Testis (tissue), 3 donors: ENCODE data around the gene CARMIL1. TPM values are rescaled to one million over a fixed set of nuclear protein-coding genes. Genes with fewer than 3 reads are reported as not detected.

Experiments
- DNase-seq: peaks from one replicate; pipeline ENCODE4 v3.0.0-alpha.2; 2019
- H3K27ac ChIP-seq, 2 donors: fragments of 200-600 bp; sonication (generic); one replicate each; pipeline ENCODE4 v1.5.1; 2019
- H3K27me3 ChIP-seq: fragments of 200-600 bp; sonication (generic); one replicate; pipeline ENCODE4 v1.5.1; 2019
- H3K36me3 ChIP-seq: fragments of 200-600 bp; sonication (generic); one replicate; pipeline ENCODE4 v1.5.1; 2017; ENCODE audit warnings: low read depth; ENCODE audit errors: missing control alignments
- H3K4me1 ChIP-seq: fragments of 200-600 bp; sonication (generic); one replicate; pipeline ENCODE4 v1.5.1; 2019
- H3K4me3 ChIP-seq, 2 donors: fragments of 200-600 bp; sonication (generic); one replicate each; pipeline ENCODE4 v1.5.1; 2017 to 2019
- H3K9me3 ChIP-seq: fragments of 200-600 bp; sonication (generic); one replicate; pipeline ENCODE4 v1.5.1; 2017
- POLR2A ChIP-seq: fragments of 450-650 bp; IDR thresholded peaks from one replicate; pipeline ENCODE4 v1.6.1; 2017; ENCODE audit warnings: antibody characterized with exemption, mild to moderate bottlenecking, moderate library complexity
- WGBS, 2 donors: methylation state at CpG; one replicate each; pipeline ENCODE4 v1.1.5; 2018; 5-methylcytosine and 5-hydroxymethylcytosine counted together
- intact Hi-C: fragments of 100-400 bp; cut with DNase I; formaldehyde crosslinking; loops from one replicate; pipeline ENCODE4 v1.15.1; 2023; ENCODE audit warnings: low total_unique reads
- polyA plus RNA-seq: library from polyadenylated mRNA; stranded (reverse); fragments of 350-450 nt; fragmentation: Illumina TruSeq; extraction: RNeasy Lipid Tissue Mini Kit (QIAGEN cat#74804); gene quantifications from one replicate; pipeline ENCODE4 v1.2.3, GENCODE V29; 2014; ENCODE audit warnings: low read depth, low replicate concordance; ENCODE audit not compliant: insufficient read depth
- total RNA-seq, 2 donors: library from RNA; depleted of rRNA; stranded (reverse); fragments of >200 nt; gene quantifications; one replicate each; pipeline ENCODE4 v1.2.3, GENCODE V29; 2016
- TF ChIP-seq, protein P1 (sequence below), 3 experiments: fragments of 450-650 bp in 2 of 3; fragments of 200-600 bp in 1 of 3; sonication (generic) in 1 of 3; IDR thresholded peaks; one replicate each; pipeline ENCODE4 v1.5.1; 2016 to 2019; ENCODE audit warnings: antibody characterized with exemption in 3 of 3, mild to moderate bottlenecking in 2 of 3, moderate library complexity in 1 of 3

Gene CARMIL1
- total and polyA plus RNA-seq, 3 donors from 2014 or later = 39.4 to 120 (median 108) TPM

DNA sequence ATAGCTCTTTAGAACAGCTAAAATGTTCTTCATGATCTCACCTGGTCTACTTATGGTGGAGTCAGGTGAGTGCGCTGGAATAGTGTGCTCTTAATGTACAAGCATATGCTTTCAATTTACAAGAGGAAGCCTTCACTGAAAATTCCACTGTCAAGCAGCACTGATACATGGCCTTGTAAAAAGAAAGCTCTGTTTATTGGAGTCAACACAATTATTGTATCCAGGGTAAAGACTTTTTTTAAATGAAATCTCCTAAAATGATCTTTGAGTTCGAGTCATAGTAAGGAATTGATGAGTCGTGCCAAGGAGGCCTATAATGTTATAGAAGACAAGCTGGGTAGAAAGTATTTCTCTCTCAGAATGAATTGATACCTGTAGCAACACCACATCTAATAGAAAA lies 41.6 kb upstream of the CARMIL1 start:
- DNase-seq = no peak
- 82% methylated on average over 3 of the region's 3 CpGs for WGBS, 2 donors
- no peaks in the 10 kb centered on the region for H3K9me3 ChIP-seq
- TF ChIP-seq, protein P1, sequence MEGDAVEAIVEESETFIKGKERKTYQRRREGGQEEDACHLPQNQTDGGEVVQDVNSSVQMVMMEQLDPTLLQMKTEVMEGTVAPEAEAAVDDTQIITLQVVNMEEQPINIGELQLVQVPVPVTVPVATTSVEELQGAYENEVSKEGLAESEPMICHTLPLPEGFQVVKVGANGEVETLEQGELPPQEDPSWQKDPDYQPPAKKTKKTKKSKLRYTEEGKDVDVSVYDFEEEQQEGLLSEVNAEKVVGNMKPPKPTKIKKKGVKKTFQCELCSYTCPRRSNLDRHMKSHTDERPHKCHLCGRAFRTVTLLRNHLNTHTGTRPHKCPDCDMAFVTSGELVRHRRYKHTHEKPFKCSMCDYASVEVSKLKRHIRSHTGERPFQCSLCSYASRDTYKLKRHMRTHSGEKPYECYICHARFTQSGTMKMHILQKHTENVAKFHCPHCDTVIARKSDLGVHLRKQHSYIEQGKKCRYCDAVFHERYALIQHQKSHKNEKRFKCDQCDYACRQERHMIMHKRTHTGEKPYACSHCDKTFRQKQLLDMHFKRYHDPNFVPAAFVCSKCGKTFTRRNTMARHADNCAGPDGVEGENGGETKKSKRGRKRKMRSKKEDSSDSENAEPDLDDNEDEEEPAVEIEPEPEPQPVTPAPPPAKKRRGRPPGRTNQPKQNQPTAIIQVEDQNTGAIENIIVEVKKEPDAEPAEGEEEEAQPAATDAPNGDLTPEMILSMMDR (IDR thresholded peaks at IDR 0.05) = no peak
- TF ChIP-seq POLR2A = no peak
- H3K27ac ChIP-seq = no peak overlapping the region
- no peaks in the 10 kb centered on the region for H3K36me3 ChIP-seq
- H3K27me3 ChIP-seq = no peaks in the 10 kb centered on the region
- intact Hi-C loops = no loop called here
- H3K4me1 ChIP-seq = no peaks in the 10 kb centered on the region
- no peak overlapping the region for H3K4me3 ChIP-seq

DNA sequence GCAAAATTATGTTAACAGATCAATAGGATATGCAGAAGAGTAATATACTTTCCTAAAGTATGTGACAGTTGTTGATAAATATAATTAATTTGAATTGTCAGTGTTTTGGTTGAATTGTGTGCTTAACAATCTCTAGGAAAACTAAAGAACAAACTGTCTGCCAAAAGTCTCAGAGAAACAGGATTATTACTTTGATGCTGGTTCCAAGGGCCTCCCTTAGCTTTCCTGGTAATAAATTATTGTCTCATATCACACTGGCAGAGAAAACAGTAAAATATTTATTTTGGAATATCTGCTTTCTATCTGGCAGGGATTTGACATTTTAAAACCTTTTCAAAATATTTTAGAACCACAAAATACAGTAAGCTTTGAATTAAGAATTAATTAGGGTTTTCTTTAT lies 40.1 kb upstream of the CARMIL1 start:
- intact Hi-C loops = no loop called here
- H3K4me1 ChIP-seq = no peaks in the 10 kb centered on the region
- no peaks in the 10 kb centered on the region for H3K9me3 ChIP-seq
- DNase-seq = no peak
- no peak overlapping the region for H3K27ac ChIP-seq
- H3K36me3 ChIP-seq = no peaks in the 10 kb centered on the region
- no peaks in the 10 kb centered on the region for H3K27me3 ChIP-seq
- H3K4me3 ChIP-seq = no peak overlapping the region
- TF ChIP-seq, protein P1 (IDR thresholded peaks at IDR 0.05) = no peak
- no peak for TF ChIP-seq POLR2A

DNA sequence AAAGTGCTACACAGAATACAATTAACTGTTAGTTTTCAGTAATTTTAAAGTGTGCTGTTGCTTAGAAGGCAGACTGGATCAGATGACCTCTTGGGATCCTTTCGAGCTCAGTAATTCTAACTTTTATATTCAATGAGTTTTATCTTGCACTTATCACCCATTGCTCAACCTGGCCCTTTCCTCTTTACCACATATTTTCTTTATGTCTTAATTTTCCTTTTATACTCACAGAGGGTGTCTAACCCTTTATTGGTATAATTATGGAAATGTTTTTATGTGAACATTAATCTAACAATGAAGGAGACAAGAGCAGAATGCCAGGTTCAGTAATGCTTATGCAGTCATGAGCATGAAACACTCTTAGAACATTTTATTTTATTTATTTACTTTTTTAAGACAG lies 39.7 kb upstream of the CARMIL1 start:
- Histone ChIP-seq H3K9me3 (no peaks in the 10 kb centered on the region), H3K36me3 (no peaks in the 10 kb centered on the region), H3K4me1 (no peaks in the 10 kb centered on the region), H3K27me3 (no peaks in the 10 kb centered on the region), H3K27ac (no peak overlapping the region), H3K4me3 (no peak overlapping the region)
- TF ChIP-seq, protein P1 (IDR thresholded peaks at IDR 0.05) = no peak
- no peak for TF ChIP-seq POLR2A
- no peak for DNase-seq
- WGBS, 2 donors = 69 to 74% methylated on average over 1 of the region's 1 CpG
- intact Hi-C loops = no loop called here

DNA sequence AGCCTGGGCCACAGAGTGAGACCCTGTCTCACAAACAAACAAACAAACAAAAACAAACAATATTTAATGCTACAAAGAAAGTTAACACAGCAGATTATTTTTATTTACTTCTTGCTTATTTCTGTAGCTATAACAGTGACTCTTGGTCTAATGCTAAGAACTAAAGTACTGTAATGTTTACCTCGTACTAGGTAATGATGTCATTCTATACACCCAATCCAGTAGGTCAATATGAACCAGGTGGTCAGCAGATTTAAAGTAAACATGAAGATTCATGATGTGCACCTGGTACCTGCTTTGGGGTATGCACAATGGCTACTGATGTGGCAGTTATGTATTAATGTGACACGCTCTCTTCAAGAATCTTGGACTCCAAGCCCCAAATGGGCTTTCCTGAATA lies 36.6 kb upstream of the CARMIL1 start:
- no peak for DNase-seq
- Histone ChIP-seq H3K4me1 (no peaks in the 10 kb centered on the region), H3K9me3 (no peaks in the 10 kb centered on the region), H3K27ac (no peak overlapping the region), H3K4me3 (no peak overlapping the region), H3K27me3 (no peaks in the 10 kb centered on the region), H3K36me3 (no peaks in the 10 kb centered on the region)
- TF ChIP-seq, protein P1 (IDR thresholded peaks at IDR 0.05) = no peak
- no peak for TF ChIP-seq POLR2A
- WGBS, 2 donors = 94 to 95% methylated on average over 2 of the region's 2 CpGs
- intact Hi-C loops = no loop called here

DNA sequence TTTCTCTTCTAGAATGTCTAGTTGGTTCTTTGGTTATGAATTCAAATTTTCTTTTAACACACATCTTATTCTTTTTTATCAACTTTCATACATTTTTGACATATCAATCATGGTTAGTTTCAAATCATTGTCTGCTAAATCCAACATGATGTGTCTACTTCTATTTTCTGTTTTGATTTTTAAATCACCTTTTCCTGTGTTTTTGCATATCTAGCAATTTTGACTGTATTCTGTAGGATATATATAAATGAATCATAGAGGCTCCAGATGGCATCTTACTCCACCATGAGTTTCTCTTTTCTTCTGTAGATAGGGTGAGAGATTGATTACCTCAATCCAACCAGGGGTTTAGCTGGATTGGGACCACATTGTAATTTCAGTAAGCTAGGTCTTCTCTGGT lies 34.3 kb upstream of the CARMIL1 start:
- no peaks in the 10 kb centered on the region for H3K9me3 ChIP-seq
- no peak overlapping the region for H3K27ac ChIP-seq
- intact Hi-C loops = no loop called here
- no peaks in the 10 kb centered on the region for H3K27me3 ChIP-seq
- DNase-seq = no peak
- no peaks in the 10 kb centered on the region for H3K4me1 ChIP-seq
- H3K36me3 ChIP-seq = no peaks in the 10 kb centered on the region
- H3K4me3 ChIP-seq = no peak overlapping the region
- TF ChIP-seq POLR2A = no peak
- TF ChIP-seq, protein P1 (IDR thresholded peaks at IDR 0.05) = no peak
